Heart left ventricle (tissue), 16 donors: ENCODE results near the gene DIAPH2. TPM values are rescaled to one million over a fixed set of nuclear protein-coding genes. Genes with fewer than 3 reads are reported as not detected.

Experiments
- ATAC-seq, 4 donors: fragments of 200-7000 bp; cut with Tn5 transposase; one replicate each; pipeline ENCODE4 v1.9.1; 2020 to 2022; ENCODE audit warnings: moderate library complexity in 4 of 4, mild to moderate bottlenecking in 3 of 4, moderate number of reproducible peaks in 1 of 4
- DNase-seq, 5 donors: peaks; one replicate each; pipeline ENCODE4 v3.0.0-alpha.2; 2020
- H3K27ac ChIP-seq, 12 donors: fragments of 200-600 bp; sonication (generic) in 4 of 12; one replicate each; pipeline versions ENCODE4 v1.5.0 to v1.8.0; 2016 to 2022; ENCODE audit warnings: mild to moderate bottlenecking in 2 of 12
- H3K27me3 ChIP-seq, 9 donors: fragments of 200-600 bp; sonication (generic) in 2 of 9; one replicate each; pipeline versions ENCODE4 v1.5.1 to v1.8.0; 2016 to 2022; ENCODE audit warnings: mild to moderate bottlenecking in 3 of 9
- H3K36me3 ChIP-seq, 9 donors: fragments of 200-600 bp; sonication (generic) in 2 of 9; one replicate each; pipeline versions ENCODE4 v1.5.0 to v1.8.0; 2018 to 2022; ENCODE audit warnings: mild to moderate bottlenecking in 2 of 9
- H3K4me1 ChIP-seq, 12 donors: fragments of 200-600 bp; sonication (generic) in 4 of 12; one replicate each; pipeline versions ENCODE4 v1.5.0 to v1.8.0; 2016 to 2022; ENCODE audit warnings: mild to moderate bottlenecking in 3 of 12
- H3K4me3 ChIP-seq, 12 donors: fragments of 200-600 bp; sonication (generic) in 4 of 12; one replicate each; pipeline versions ENCODE4 v1.5.0 to v1.8.0; 2017 to 2022; ENCODE audit warnings: mild to moderate bottlenecking in 9 of 12, moderate library complexity in 4 of 12
- H3K9me3 ChIP-seq, 12 donors: fragments of 200-600 bp; sonication (generic) in 4 of 12; one replicate each; pipeline versions ENCODE4 v1.5.0 to v1.8.0; 2016 to 2022; ENCODE audit warnings: mild to moderate bottlenecking in 1 of 12
- POLR2A ChIP-seq, 2 donors: fragments of 450-650 bp; IDR thresholded peaks; one replicate each; pipeline ENCODE4 v1.6.1; 2017; ENCODE audit warnings: antibody characterized with exemption in 2 of 2, mild to moderate bottlenecking in 2 of 2, moderate library complexity in 2 of 2
- WGBS, 4 donors: extraction: QIAGEN DNeasy Blood & Tissue Kit in 2 of 4; methylation state at CpG; one replicate each; pipeline versions ENCODE4 v1.1.5 to v1.1.7; 2013 to 2018; 5-methylcytosine and 5-hydroxymethylcytosine counted together
- intact Hi-C, 10 donors: fragments of 100-400 bp; cut with DNase I; formaldehyde crosslinking; loops; one replicate each; pipeline versions ENCODE4 v1.11.1 to v1.14.2; 2022
- polyA plus RNA-seq, 2 donors: library from polyadenylated mRNA; stranded (reverse); fragments of 200-250 nt; gene quantifications; one replicate each; pipeline ENCODE4 v1.2.3, GENCODE V29; 2013
- total RNA-seq, 9 donors: library from RNA; depleted of rRNA in 2 of 9; stranded (reverse); fragments of >200 nt in 2 of 9; fragmentation: NEBNext Ultra II Directional in 3 of 9; extraction: Animal tissue kit (Norgen Biotek cat#: 25700) in 3 of 9; gene quantifications; one replicate each; pipeline versions ENCODE4 v1.1.0 to v1.2.4, GENCODE V29; 2016 to 2023
- TF ChIP-seq, protein P1 (sequence below), 12 donors: fragments of 200-600 bp; sonication (generic) in 4 of 12; IDR thresholded peaks; one replicate each; pipeline versions ENCODE4 v1.5.0 to v1.8.0; 2018 to 2022; ENCODE audit warnings: antibody characterized with exemption in 12 of 12, mild to moderate bottlenecking in 5 of 12
- donor health status: ischemic (EF 13 %, LVEDD 7.1; RV severe dilation, severe dysfunction).
- donor health status: healthy with polysubstance abuse.
- donor health status: DM: no; HTN: yes; CAD: no.
- donor health status: DM: no; HTN: no; CAD: no.
- donor health status: ischemic (EF 25% LVEDD 6.9; RV normal size, moderate dysfunction).
- donor health status: ischemic (EF 25% LVEDD 5.7; RV mildly dilated, moderate dysfunction).
- donor health status: healthy.
- donor health status: DM: yes; HTN: yes; CAD: no.
- donor health status: ischemic (EF 35%, LVEDD 5.7; RV mildly dilated, moderate dysfunction).
- donor health status: nonischemic (EF 11% LVEDD 7.7; RV severe dilation, severe dysfunction).
- donor health status: DM: yes; HTN: yes; CAD: no.
- donor health status: PGD.
- donor health status: ischemic (EF 29% LVEDD 5.4; RV normal size, mild dysfunction).
- donor health status: nonischemic (EF 23%, LVEDD 6.1; RV moderate dilation, normal function).

DIAPH2 gene
- total and polyA plus RNA-seq, 11 donors = 3.7 to 18.8 (median 12.3) TPM

GRCh38 chrX:96693407-96693806 lies 8.8 kb downstream of the DIAPH2 start:
- 89 to 95% (median 94%) methylated on average over 6 of the region's 6 CpGs for WGBS, 4 donors
- Histone ChIP-seq H3K27me3 (peaks cover 0 to 3% (median 0%) of the 10 kb centered on the region in 9 donors), H3K27ac (no peak overlapping the region), H3K9me3 (no peaks in the 10 kb centered on the region), H3K4me1 (peaks cover 0 to 21% (median 4%) of the 10 kb centered on the region in 12 donors), H3K36me3 (no peaks in the 10 kb centered on the region), H3K4me3 (no peak overlapping the region)
- TF ChIP-seq POLR2A (IDR thresholded peaks at IDR 0.05) = no peak
- TF ChIP-seq, protein P1, sequence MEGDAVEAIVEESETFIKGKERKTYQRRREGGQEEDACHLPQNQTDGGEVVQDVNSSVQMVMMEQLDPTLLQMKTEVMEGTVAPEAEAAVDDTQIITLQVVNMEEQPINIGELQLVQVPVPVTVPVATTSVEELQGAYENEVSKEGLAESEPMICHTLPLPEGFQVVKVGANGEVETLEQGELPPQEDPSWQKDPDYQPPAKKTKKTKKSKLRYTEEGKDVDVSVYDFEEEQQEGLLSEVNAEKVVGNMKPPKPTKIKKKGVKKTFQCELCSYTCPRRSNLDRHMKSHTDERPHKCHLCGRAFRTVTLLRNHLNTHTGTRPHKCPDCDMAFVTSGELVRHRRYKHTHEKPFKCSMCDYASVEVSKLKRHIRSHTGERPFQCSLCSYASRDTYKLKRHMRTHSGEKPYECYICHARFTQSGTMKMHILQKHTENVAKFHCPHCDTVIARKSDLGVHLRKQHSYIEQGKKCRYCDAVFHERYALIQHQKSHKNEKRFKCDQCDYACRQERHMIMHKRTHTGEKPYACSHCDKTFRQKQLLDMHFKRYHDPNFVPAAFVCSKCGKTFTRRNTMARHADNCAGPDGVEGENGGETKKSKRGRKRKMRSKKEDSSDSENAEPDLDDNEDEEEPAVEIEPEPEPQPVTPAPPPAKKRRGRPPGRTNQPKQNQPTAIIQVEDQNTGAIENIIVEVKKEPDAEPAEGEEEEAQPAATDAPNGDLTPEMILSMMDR (IDR thresholded peaks at IDR 0.05) = no peak
- DNase-seq (no peak), ATAC-seq (no peak)
- intact Hi-C loops = no loop called here

- Histone ChIP-seq H3K36me3 (no peaks in the 10 kb centered on the region), H3K27ac (no peak overlapping the region), H3K4me3 (no peak overlapping the region), H3K4me1 (peaks cover 0 to 16% (median 0%) of the 10 kb centered on the region in 12 donors), H3K9me3 (no peaks in the 10 kb centered on the region), H3K27me3 (peaks cover 0 to 8% (median 0%) of the 10 kb centered on the region in 9 donors)
- intact Hi-C loops = no loop called here
- 64 to 79% (median 68%) methylated on average over 4 of the region's 4 CpGs for WGBS, 4 donors
- ATAC-seq (peak in 1 of 4 donors; percentile 54), DNase-seq (no peak)
- TF ChIP-seq POLR2A (IDR thresholded peaks at IDR 0.05) = no peak
- TF ChIP-seq, protein P1 (IDR thresholded peaks at IDR 0.05) = no peak
Measured at GRCh38 chrX:96696462-96696861, 11.8 kb downstream of the DIAPH2 start.

GRCh38 chrX:96700625-96701024 lies 16.0 kb downstream of the DIAPH2 start:
- no peak for TF ChIP-seq POLR2A (IDR thresholded peaks at IDR 0.05)
- TF ChIP-seq, protein P1 (IDR thresholded peaks at IDR 0.05) = no peak
- DNase-seq (no peak), ATAC-seq (no peak)
- Histone ChIP-seq H3K4me3 (no peak overlapping the region), H3K27ac (no peak overlapping the region), H3K9me3 (no peaks in the 10 kb centered on the region), H3K27me3 (peaks cover 0 to 8% (median 0%) of the 10 kb centered on the region in 9 donors), H3K36me3 (no peaks in the 10 kb centered on the region), H3K4me1 (peaks cover 0 to 11% (median 0%) of the 10 kb centered on the region in 12 donors)
- intact Hi-C loops = no loop called here
- 56 to 97% (median 71%) methylated on average over 1 of the region's 1 CpG for WGBS, 4 donors

GRCh38 chrX:96703379-96703778 lies 18.7 kb downstream of the DIAPH2 start:
- Histone ChIP-seq H3K36me3 (no peaks in the 10 kb centered on the region), H3K4me1 (peaks cover 0 to 11% (median 5%) of the 10 kb centered on the region in 12 donors), H3K27ac (no peak overlapping the region), H3K9me3 (no peaks in the 10 kb centered on the region), H3K27me3 (peaks cover 0 to 8% (median 0%) of the 10 kb centered on the region in 9 donors), H3K4me3 (no peak overlapping the region)
- intact Hi-C loops = no loop called here
- TF ChIP-seq POLR2A (IDR thresholded peaks at IDR 0.05) = no peak
- TF ChIP-seq, protein P1 (IDR thresholded peaks at IDR 0.05) = no peak
- no peak for DNase-seq
- 72 to 81% (median 75%) methylated on average over 1 of the region's 1 CpG for WGBS, 4 donors
- ATAC-seq = peak in 1 of 4 donors; percentile 42
